CD4-positive, CD25-positive, alpha-beta regulatory T cell (primary cell): Measurements from ENCODE around the gene SLC1A6. TPM values are rescaled to one million over a fixed set of nuclear protein-coding genes. Genes with fewer than 3 reads are reported as not detected.

Experiments used
- ATAC-seq, 2 donors: fragments of 150-1000 bp; cut with Tn5 transposase; one replicate each; pipeline ENCODE4 v1.10.0; 2021; ENCODE audit warnings: low read depth in 2 of 2, moderate number of reproducible peaks in 2 of 2, moderate library complexity in 1 of 2
- DNase-seq, 3 donors: peaks; one replicate each; pipeline versions ENCODE4 v3.0.0 to v3.0.0-alpha.2; 2012 to 2022; ENCODE audit warnings: mixed read lengths in 1 of 3
- H3K27ac ChIP-seq: one replicate; pipeline ENCODE4 v1.7.0; 2013; ENCODE audit warnings: mild to moderate bottlenecking, low read length; ENCODE audit not compliant: insufficient read depth, poor library complexity, severe bottlenecking
- H3K27me3 ChIP-seq: one replicate; pipeline ENCODE4 v1.7.0; 2013; ENCODE audit warnings: low read length; ENCODE audit not compliant: control insufficient read depth, insufficient read depth
- H3K36me3 ChIP-seq: one replicate; pipeline ENCODE4 v1.7.0; 2013; ENCODE audit warnings: mild to moderate bottlenecking, low read length, moderate library complexity; ENCODE audit not compliant: control insufficient read depth, insufficient read depth
- H3K4me1 ChIP-seq: 2 replicates; pipeline ENCODE4 v1.7.0; 2013; ENCODE audit warnings: mild to moderate bottlenecking, low read length; ENCODE audit not compliant: insufficient read depth, control insufficient read depth, poor library complexity, severe bottlenecking
- H3K4me3 ChIP-seq: one replicate; pipeline ENCODE4 v1.7.0; 2013; ENCODE audit warnings: low read depth, mild to moderate bottlenecking, low read length, moderate library complexity
- H3K9me3 ChIP-seq, 2 experiments: 1 replicate in 1 of 2; 2 replicates in 1 of 2; pipeline ENCODE4 v1.7.0; 2013; ENCODE audit warnings: low read length in 2 of 2, mild to moderate bottlenecking in 1 of 2, moderate library complexity in 1 of 2; ENCODE audit not compliant: control insufficient read depth in 2 of 2
- H3K27ac Mint-ChIP-seq, 3 donors: one replicate each; pipeline ENCODE4 v1.8.0; 2020 to 2022; ENCODE audit warnings: mild to moderate bottlenecking in 3 of 3, mixed read lengths in 3 of 3, moderate library complexity in 2 of 3
- H3K27me3 Mint-ChIP-seq: one replicate; pipeline ENCODE4 v1.8.0; 2022; ENCODE audit warnings: mild to moderate bottlenecking, mixed read lengths
- H3K36me3 Mint-ChIP-seq: one replicate; pipeline ENCODE4 v1.8.0; 2020; ENCODE audit warnings: mixed read lengths
- H3K4me1 Mint-ChIP-seq, 4 donors: one replicate each; pipeline ENCODE4 v1.8.0; 2020 to 2022; ENCODE audit warnings: mixed read lengths in 4 of 4, mild to moderate bottlenecking in 1 of 4
- H3K4me3 Mint-ChIP-seq, 4 donors: one replicate each; pipeline ENCODE4 v1.8.0; 2020 to 2022; ENCODE audit warnings: mild to moderate bottlenecking in 4 of 4, mixed read lengths in 4 of 4, moderate library complexity in 3 of 4
- H3K9me3 Mint-ChIP-seq, 7 donors: one replicate each; pipeline ENCODE4 v1.8.0; 2020 to 2022; ENCODE audit warnings: mixed read lengths in 7 of 7, mild to moderate bottlenecking in 3 of 7, moderate library complexity in 2 of 7
- polyA plus RNA-seq, 4 donors: library from polyadenylated mRNA; unstranded; fragments of 300-500 nt; fragmentation: Illumina TruSeq; gene quantifications; one replicate each; pipeline ENCODE4 v1.2.3, GENCODE V29; 2021
- total RNA-seq: library from RNA; stranded (reverse); gene quantifications from one replicate; pipeline ENCODE4 v1.2.3, GENCODE V29; 2022

The SLC1A6 gene
- total and polyA plus RNA-seq, 5 donors from 2014 or later, result 0.59 TPM; not detected in 4

DNA sequence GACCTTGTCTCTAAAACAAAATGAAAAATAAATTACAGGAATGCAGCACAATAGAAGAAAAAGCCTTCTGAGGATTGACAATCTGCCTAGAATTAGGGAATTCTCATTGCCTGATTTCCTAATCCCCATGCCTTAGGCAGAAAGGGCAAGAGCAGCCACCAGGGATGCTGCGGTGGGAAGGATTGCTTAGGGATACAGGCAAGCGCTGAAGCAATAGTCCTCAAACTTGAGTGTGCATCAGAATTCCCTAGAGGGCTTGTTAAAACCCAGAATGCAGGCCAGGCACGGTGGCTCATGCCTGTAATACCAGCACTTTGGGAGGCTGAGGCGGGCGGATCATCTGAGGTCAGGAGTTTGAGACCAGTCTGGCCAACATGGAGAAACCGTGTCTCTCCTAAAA, 39.4 kb downstream of the SLC1A6 start:
- peaks cover 0 to 2% (median 0%) of the 10 kb centered on the region in 7 donors for H3K9me3 Mint-ChIP-seq
- ATAC-seq (no peak), DNase-seq (no peak)
- Histone ChIP-seq H3K36me3 (no peaks in the 10 kb centered on the region), H3K4me3 (no peak overlapping the region), H3K27me3 (no peaks in the 10 kb centered on the region), H3K4me1 (no peaks in the 10 kb centered on the region), H3K9me3 (no peaks in the 10 kb centered on the region), H3K27ac (no peak overlapping the region)
- H3K27ac Mint-ChIP-seq, result no peak overlapping the region
- peaks cover 4% of the 10 kb centered on the region for H3K27me3 Mint-ChIP-seq
- H3K36me3 Mint-ChIP-seq, result no peaks in the 10 kb centered on the region
- no peaks in the 10 kb centered on the region for H3K4me1 Mint-ChIP-seq
- H3K4me3 Mint-ChIP-seq, result no peak overlapping the region

DNA sequence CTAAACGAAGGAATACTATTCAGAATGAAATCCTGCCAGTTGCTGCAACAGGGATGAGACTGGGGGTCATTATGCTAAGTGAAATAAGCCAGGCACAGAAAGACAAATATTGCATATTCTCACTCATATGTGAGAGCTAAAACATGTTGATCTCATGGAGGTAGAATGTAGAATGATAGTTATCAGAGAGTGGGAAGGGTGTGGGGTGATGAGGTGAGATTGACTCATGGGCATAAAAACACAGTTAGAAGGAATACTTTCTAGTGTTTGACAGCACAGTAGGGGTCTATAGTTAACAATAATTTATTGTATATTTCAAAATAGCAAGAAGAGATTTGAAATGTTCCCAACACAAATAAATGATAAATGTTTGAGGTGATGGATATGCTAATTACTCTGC, 46.2 kb downstream of the SLC1A6 start:
- Mint-ChIP-seq H3K9me3 (peaks cover 0 to 2% (median 0%) of the 10 kb centered on the region in 7 donors), H3K27me3 (peaks cover 10% of the 10 kb centered on the region)

DNA sequence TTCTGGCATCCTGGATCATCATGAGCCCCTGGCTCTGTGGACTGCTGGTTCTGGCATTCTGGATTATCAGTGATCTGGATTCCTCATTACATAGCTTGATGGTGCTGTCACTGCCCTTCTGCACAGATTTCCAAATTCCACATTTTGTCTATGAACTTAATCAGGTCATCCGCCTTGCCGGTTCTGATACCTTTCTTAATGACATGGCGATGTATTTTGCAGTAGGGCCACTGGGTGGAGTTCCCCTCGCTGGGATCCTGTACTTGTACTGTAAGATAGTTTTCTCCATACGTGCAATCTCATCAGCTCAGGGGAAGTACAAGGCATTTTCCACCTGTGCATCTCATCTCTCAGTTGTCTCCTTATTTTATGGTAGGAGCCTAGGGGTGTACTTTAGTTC, 62.8 kb downstream of the SLC1A6 start:
- Mint-ChIP-seq H3K27ac (no peak overlapping the region), H3K9me3 (peaks cover 0 to 12% (median 6%) of the 10 kb centered on the region in 7 donors), H3K36me3 (no peaks in the 10 kb centered on the region), H3K4me1 (no peaks in the 10 kb centered on the region), H3K27me3 (peaks cover 6% of the 10 kb centered on the region), H3K4me3 (no peak overlapping the region)
- ATAC-seq (no peak), DNase-seq (no peak)
- Histone ChIP-seq H3K4me1 (no peaks in the 10 kb centered on the region), H3K9me3 (peaks cover 4 to 9% of the 10 kb centered on the region in 2 experiments), H3K36me3 (no peaks in the 10 kb centered on the region), H3K27me3 (no peaks in the 10 kb centered on the region), H3K27ac (no peak overlapping the region), H3K4me3 (no peak overlapping the region)

More for the DNA sequence above, 46.2 kb downstream of the SLC1A6 start:
- Mint-ChIP-seq H3K27ac (no peak overlapping the region), H3K36me3 (no peaks in the 10 kb centered on the region), H3K4me3 (no peak overlapping the region), H3K4me1 (no peaks in the 10 kb centered on the region)
- no peak for ATAC-seq
- no peak for DNase-seq
- H3K36me3 ChIP-seq, result no peaks in the 10 kb centered on the region
- H3K27me3 ChIP-seq, result no peaks in the 10 kb centered on the region
- H3K4me1 ChIP-seq, result no peaks in the 10 kb centered on the region
- no peak overlapping the region for H3K4me3 ChIP-seq
- H3K27ac ChIP-seq, result no peak overlapping the region
- H3K9me3 ChIP-seq, result no peaks in the 10 kb centered on the region

DNA sequence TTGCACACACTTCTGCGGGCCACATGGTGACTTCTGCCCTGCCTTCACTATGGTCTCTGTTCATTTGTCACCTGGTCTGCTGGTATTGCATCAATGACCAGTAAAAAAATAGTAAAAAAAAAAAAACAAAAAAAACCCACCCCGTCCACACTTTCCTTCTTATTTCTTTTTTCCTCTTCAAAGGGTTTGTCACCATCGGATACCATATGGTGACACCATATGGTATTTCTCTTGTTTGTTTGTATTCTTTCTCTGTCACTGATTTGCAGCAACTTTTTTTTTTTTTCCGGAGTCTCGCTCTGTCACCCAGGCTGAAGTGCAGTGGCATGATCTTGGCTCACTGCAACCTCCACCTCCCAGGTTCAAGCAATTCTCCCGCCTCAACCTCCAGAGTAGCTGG, 64.5 kb downstream of the SLC1A6 start:
- Mint-ChIP-seq H3K27ac (no peak overlapping the region), H3K9me3 (peaks cover 0 to 12% (median 6%) of the 10 kb centered on the region in 7 donors), H3K27me3 (peaks cover 6% of the 10 kb centered on the region), H3K36me3 (no peaks in the 10 kb centered on the region), H3K4me3 (no peak overlapping the region), H3K4me1 (no peaks in the 10 kb centered on the region)
- no peak overlapping the region for H3K27ac ChIP-seq
- H3K4me3 ChIP-seq, result no peak overlapping the region
- H3K4me1 ChIP-seq, result no peaks in the 10 kb centered on the region
- no peaks in the 10 kb centered on the region for H3K36me3 ChIP-seq
- DNase-seq (no peak), ATAC-seq (no peak)
- H3K9me3 ChIP-seq, result peaks cover 4 to 9% of the 10 kb centered on the region in 2 experiments
- H3K27me3 ChIP-seq, result no peaks in the 10 kb centered on the region

DNA sequence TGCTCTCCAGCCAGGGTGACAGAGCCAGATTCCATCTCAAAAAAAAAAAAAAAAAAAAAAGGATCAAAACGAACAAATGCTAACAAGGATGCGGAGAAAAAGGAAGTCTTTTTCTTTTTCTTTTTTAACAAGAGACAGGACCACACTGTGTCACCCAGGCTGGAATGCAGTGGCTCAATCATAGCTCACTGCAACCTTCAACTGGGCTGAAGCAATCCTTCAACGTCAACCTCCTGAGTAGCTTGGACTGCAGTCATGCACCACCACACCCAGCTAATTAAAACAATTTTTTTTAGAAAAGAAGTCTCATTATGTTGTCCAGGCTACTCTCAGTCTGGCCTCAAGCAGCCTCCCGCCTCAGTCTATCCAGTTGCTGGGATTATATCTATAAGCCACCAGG, 73.0 kb downstream of the SLC1A6 start:
- no peak overlapping the region for H3K4me3 Mint-ChIP-seq
- Histone ChIP-seq H3K27me3 (peaks cover 10% of the 10 kb centered on the region), H3K9me3 (no peaks in the 10 kb centered on the region), H3K27ac (no peak overlapping the region), H3K4me3 (no peak overlapping the region), H3K36me3 (no peaks in the 10 kb centered on the region), H3K4me1 (no peaks in the 10 kb centered on the region)
- H3K9me3 Mint-ChIP-seq, result no peaks in the 10 kb centered on the region
- ATAC-seq (no peak), DNase-seq (no peak)
- H3K4me1 Mint-ChIP-seq, result no peaks in the 10 kb centered on the region
- H3K27me3 Mint-ChIP-seq, result peaks cover 5% of the 10 kb centered on the region
- no peak overlapping the region for H3K27ac Mint-ChIP-seq
- H3K36me3 Mint-ChIP-seq, result no peaks in the 10 kb centered on the region

DNA sequence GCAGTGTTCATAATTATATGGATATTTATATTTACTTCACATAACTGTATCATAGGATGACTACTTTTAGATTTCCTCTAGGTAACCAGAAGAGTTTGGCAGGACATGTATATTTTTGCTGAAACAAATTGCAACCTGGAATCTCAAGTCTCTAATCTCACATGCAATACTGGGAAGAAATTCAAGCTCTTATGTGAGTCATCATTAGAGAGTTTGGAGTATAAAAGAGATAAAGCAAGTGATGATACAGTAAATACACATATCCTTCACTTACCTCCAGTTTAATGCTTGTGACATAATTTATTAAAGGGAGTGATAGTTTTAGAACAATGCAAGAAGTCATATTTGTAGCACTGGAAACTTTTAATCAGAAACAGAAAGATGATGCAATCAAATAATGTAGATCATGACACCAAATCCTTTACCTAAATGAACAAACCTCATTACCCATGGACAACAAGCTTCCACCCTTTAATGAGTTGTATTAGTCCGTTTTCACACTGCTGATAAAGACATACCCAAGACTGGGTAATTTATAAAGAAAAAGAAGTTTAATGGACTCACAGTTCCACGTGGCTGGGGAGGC, 77.9 kb downstream of the SLC1A6 start:
- Mint-ChIP-seq H3K36me3 (no peaks in the 10 kb centered on the region), H3K9me3 (no peaks in the 10 kb centered on the region), H3K4me1 (no peaks in the 10 kb centered on the region), H3K4me3 (no peak overlapping the region), H3K27me3 (peaks cover 34% of the 10 kb centered on the region), H3K27ac (no peak overlapping the region)
- Histone ChIP-seq H3K36me3 (no peaks in the 10 kb centered on the region), H3K4me1 (no peaks in the 10 kb centered on the region), H3K4me3 (no peak overlapping the region), H3K27ac (no peak overlapping the region), H3K9me3 (no peaks in the 10 kb centered on the region), H3K27me3 (peaks cover 13% of the 10 kb centered on the region)
- DNase-seq (no peak), ATAC-seq (no peak)

Other genes starting within 250 kb of the SLC1A6 start
- 2.1 TPM for gene ADGRE2, start 201.3 kb downstream of the SLC1A6 start, total RNA-seq
- gene ADGRE2, start 201.3 kb downstream of the SLC1A6 start, polyA plus RNA-seq, result under 1 TPM in 1 of 4 donors, not detected in 3; 0.18 TPM
- gene OR7A5, start 144.7 kb downstream of the SLC1A6 start, total RNA-seq, result not detected
- not detected for gene OR7A5, start 144.7 kb downstream of the SLC1A6 start, polyA plus RNA-seq
- gene OR7C1, start 144.7 kb downstream of the SLC1A6 start, total RNA-seq, result not detected
- not detected for gene OR7C1, start 144.7 kb downstream of the SLC1A6 start, polyA plus RNA-seq
- gene OR7A10, start 130.9 kb downstream of the SLC1A6 start, total RNA-seq, result not detected
- not detected for gene OR7A10, start 130.9 kb downstream of the SLC1A6 start, polyA plus RNA-seq
- gene OR7A17, start 93.7 kb downstream of the SLC1A6 start, total RNA-seq, result not detected
- not detected for gene OR7A17, start 93.7 kb downstream of the SLC1A6 start, polyA plus RNA-seq
- not detected for gene OR7C2, start 38.4 kb downstream of the SLC1A6 start, total RNA-seq
- not detected for gene OR7C2, start 38.4 kb downstream of the SLC1A6 start, polyA plus RNA-seq
- gene CASP14, start 69.6 kb upstream of the SLC1A6 start, total RNA-seq, result not detected
- gene CASP14, start 69.6 kb upstream of the SLC1A6 start, polyA plus RNA-seq, result not detected
- not detected for gene OR1I1, start 102.3 kb upstream of the SLC1A6 start, total RNA-seq
- gene OR1I1, start 102.3 kb upstream of the SLC1A6 start, polyA plus RNA-seq, result not detected
- not detected for gene SYDE1, start 127.5 kb upstream of the SLC1A6 start, total RNA-seq
- not detected for gene SYDE1, start 127.5 kb upstream of the SLC1A6 start, polyA plus RNA-seq
- not detected for gene NOTCH3, start 221.1 kb upstream of the SLC1A6 start, total RNA-seq
- gene NOTCH3, start 221.1 kb upstream of the SLC1A6 start, polyA plus RNA-seq, result not detected